Measurements from ENCODE around the gene DDX55.
A peak's percentile ranks its signal among the peaks of the same experiment; 100 is the strongest.
"Not testable (repeated sequence)": the region's sequence is repeated elsewhere in the genome, so short reads cannot be mapped to it uniquely, and the experiment has no call there.

The DDX55 gene

GRCh38 chr12:123601602-123602489, at the start of gene DDX55:
DDX55 (plus strand) TSS chr12:123602099; CDS start chr12:123602149, 50 bp downstream.
- peak; percentile 86 for DNase-seq

GRCh38 chr12:123554136-123554535, 47.8 kb upstream of the DDX55 start:
- DNase-seq = not testable (repeated sequence)

- DNase-seq = not testable (repeated sequence)
Measured at GRCh38 chr12:123554843-123555242, 47.1 kb upstream of the DDX55 start.

GRCh38 chr12:123558487-123558886, 43.4 kb upstream of the DDX55 start:
- DNase-seq = not testable (repeated sequence)

GRCh38 chr12:123559468-123559867, 42.4 kb upstream of the DDX55 start:
- no peak for DNase-seq

GRCh38 chr12:123571343-123571813, 30.5 kb upstream of the DDX55 start:
- no peak for DNase-seq

GRCh38 chr12:123572391-123572790, 29.5 kb upstream of the DDX55 start:
- no peak for DNase-seq

- no peak for DNase-seq
Measured at GRCh38 chr12:123573870-123574269, 28.0 kb upstream of the DDX55 start.

GRCh38 chr12:123576611-123577010, 25.3 kb upstream of the DDX55 start:
- no peak for DNase-seq

GRCh38 chr12:123578243-123578642, 23.7 kb upstream of the DDX55 start:
- DNase-seq = no peak

GRCh38 chr12:123578829-123579228, 23.1 kb upstream of the DDX55 start:
- not testable (repeated sequence) for DNase-seq

- no peak for DNase-seq
Measured at GRCh38 chr12:123580772-123581171, 21.1 kb upstream of the DDX55 start.

GRCh38 chr12:123591702-123592481, 10.0 kb upstream of the DDX55 start:
- DNase-seq = no peak

- no peak for DNase-seq
Measured at GRCh38 chr12:123595729-123596128, 6.2 kb upstream of the DDX55 start.

- DNase-seq = no peak
Measured at GRCh38 chr12:123597100-123597499, 4.8 kb upstream of the DDX55 start.

GRCh38 chr12:123598522-123598921, 3.4 kb upstream of the DDX55 start:
- DNase-seq = no peak

GRCh38 chr12:123599310-123599709, 2.6 kb upstream of the DDX55 start:
- no peak for DNase-seq

GRCh38 chr12:123599721-123600120, 2.2 kb upstream of the DDX55 start:
- no peak for DNase-seq

- DNase-seq = no peak
Measured at GRCh38 chr12:123602651-123603195, 824 bp downstream of the DDX55 start.

GRCh38 chr12:123603495-123603894, 1.6 kb downstream of the DDX55 start:
- DNase-seq = not testable (repeated sequence)

GRCh38 chr12:123607756-123608155, 5.9 kb downstream of the DDX55 start:
- DNase-seq = no peak

GRCh38 chr12:123608182-123608581, 6.3 kb downstream of the DDX55 start:
- DNase-seq = no peak

- no peak for DNase-seq
Measured at GRCh38 chr12:123614110-123614509, 12.2 kb downstream of the DDX55 start.
